A549 treated with DMSO at 1 μM for 4 hours (cell line): ENCODE data around the gene ZNF593. TPM values are rescaled to one million over a fixed set of nuclear protein-coding genes. Genes with fewer than 3 reads are reported as not detected.

Experiments
- total RNA-seq: library from RNA; stranded (reverse); fragments of 200-300 nt; extraction: Qiagen RNA extraction; gene quantifications from 5 replicates; pipeline ENCODE4 v1.2.3, GENCODE V29; 2022; ENCODE audit warnings: low read depth

Gene ZNF593
- total RNA-seq = 53.8 to 74.4 TPM (median 60.3 TPM) in 5 replicates

DNA sequence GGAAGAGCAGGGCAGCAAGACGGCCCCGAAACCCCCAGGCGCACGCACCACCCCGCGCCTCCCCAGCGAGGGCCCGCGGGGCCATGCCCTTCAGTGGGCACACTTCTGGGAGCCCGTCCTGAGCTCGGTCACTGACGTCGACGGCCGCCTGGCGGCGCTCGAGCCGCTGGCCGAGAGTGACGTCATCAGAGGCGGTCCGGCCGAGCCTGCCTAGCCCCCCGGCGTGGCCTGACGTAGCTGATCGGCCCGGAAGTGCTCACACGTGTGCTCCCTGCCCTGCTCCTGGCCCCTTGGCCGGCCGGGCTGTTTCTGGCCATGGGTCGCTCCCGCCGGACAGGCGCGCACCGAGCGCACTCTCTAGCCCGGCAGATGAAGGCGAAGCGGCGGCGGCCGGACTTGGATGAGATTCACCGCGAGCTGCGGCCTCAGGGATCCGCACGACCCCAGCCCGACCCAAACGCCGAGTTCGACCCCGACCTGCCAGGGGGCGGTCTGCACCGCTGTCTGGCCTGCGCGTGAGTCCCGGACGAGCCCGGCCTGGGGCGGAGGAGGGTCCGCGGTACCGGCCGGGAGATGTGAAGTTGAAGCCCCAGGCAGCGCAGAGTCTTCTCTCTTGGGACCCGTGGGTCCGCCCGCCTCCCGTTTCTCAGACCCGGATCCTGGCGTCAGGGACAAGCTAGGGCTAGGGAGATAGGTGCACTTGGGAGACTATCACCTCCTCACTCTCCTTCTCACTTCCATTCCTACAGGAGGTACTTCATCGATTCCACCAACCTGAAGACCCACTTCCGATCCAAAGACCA is at the start of gene ZNF593:
TSS of gene ZNF593 (plus strand) at position 240 of the 803 bp plus-strand sequence. CDS start at position 316, 76 bp downstream.

DNA sequence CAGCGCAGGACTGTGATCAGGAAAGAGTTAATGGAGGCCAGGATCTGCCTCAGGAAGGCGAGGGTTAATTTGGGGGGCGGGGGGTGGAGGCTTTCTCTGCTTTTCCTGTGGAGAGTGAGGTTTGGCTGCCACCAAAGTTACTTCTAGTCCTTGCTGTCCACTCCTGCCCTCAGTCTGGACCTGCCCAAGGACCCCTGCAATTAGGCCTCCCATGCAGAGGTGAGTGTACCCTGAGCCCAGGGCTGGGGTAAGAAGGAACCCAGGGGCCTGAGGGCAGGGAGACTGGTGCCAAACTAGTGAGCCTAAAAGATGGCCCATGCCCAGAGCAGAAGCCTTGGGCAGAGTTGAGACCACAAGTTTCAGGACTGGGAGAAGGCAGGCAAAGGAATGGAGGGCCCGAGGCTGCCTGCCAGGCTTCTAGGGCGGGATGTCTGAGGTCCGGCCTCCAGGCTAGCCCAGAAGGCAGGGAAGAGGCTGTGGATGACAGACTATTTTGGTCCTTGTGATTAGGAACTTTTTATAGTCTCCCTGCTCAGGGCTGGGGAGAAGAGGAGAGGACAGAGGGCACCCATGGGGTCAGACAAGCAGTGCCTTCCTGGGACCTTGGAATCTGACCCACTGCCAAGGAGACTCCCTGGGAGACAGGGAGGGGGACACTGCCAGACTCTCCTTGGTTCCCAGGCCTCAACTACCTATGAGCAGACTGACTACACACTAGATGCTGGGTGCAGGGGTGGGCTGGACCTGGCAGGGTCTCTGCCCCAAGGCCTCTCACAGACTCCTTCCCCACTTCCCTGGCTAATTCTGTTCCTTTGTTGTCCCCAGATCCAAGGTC is 10.6 kb upstream of the ZNF593 start, which contains the start of gene FAM110D:
TSS of gene FAM110D (plus strand) at position 172 of the 835 bp plus-strand sequence. CDS start 2,213 bp downstream, outside the sequence.

DNA sequence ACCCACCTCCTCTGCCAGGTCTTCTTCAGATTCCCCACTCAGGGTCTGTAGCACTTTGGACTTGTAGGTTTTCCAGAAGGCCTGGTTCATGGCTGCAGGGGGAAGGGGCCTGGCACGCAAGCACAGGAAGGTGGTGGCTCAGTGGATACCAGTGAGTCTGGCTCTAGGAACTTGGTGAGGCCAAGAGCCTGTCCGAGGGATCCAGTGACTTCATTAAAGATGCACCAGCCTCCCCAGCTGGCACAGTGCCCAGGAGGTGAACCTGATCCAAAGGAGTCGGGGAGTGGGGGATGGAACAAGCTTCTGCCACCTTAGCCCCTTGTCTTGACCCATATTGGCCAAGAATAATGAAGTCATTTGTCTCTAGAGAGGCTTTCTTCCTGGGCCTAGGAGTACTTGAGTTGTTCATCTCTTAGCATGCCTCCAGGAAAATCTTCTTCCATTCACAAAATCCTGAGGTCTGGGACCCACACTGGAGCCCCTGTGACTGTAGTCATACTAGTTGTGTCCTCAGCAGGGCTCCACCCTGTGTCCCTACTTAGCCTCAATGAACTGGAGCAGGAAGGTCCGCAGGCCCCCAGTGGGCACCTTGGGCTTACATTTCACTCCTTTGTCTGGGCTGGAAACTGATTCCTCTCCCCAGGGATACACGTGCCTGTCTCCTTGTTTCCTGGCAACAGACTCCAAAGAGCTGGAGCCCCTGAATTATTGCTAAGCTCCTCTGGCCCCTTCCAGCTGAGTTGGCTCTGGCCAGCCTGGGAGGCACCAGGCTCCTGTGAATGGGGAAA is 1.1 kb upstream of the ZNF593 start, which contains the start of gene C1orf232:
TSS of gene C1orf232 (minus strand) at position 554 of the 788 bp plus-strand sequence. CDS start at position 90, 464 bp downstream.

DNA sequence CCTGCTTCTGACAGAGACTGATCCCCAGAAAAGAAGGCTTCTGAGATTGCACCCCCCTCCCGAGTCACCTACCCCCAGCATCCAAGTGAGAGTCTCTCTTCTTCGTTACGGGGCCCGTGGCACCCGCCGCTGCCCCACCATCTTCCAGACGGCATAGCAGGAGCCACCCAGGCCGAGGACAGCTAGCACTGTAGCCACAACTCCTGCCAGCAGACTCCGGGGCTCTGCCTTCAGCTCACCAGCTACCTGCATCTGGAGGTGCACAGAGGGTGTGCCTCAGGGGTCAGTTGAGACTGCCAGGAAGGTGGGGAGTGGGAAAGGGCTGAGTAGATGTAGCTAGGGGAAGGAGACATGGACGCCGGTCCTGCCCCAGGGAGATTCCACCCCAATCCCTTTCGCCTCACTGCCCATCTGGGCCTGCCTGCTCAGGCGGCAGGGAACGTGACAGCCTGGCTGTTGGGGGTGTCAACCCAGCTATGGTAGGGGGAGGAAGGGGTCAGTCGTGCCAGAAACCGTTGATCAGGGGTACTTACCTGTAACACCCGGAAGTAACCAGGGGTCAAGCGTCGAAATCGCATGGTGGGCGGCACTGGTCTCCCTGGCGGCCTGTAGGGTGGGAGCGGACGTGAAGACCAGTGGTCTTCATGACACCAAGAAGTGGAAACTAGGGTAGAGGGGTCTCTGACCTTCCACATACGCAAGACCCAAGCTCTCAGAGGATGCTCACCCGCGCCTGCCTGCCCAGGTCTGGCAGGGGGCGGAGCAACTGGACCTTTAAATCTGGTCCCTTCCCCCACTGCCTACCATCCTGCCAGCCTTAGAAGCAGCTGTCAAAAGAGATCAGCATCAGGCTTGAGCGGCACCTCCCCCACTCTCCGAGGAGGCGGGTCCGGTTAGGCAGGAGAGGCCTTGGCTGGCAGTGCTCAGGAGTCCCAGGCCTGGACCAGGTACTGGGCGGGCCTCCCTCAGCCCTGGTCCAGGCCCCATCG is 1.7 kb downstream of the ZNF593 start, which contains the start of gene ZNF593OS:
TSS of gene ZNF593OS (minus strand) at position 749 of the 989 bp plus-strand sequence. CDS start at position 578, 171 bp downstream.

DNA sequence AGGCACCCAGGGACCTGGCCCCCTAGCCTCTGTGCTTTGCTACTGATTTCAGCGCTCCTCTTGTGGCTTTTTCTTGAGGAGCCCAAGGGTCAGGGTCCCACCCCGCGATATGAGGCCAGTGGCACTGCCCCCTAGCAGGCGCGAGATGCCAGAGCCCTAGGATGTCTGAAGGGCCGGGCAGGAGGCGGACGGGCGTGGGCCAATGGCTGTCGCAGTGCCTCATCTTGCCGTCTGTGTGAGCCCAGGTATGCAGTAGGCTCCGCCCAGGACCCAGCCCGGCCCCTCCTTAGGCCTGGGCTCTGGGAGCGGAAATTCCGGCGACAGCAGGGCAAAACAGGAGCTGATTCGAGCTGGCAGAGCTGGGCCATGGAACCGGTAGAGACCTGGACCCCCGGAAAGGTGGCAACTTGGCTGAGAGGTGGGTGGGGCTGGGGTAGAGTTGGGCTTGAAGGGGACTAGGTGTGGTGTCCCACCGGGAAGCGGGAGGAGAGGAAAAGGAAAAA is 7.5 kb downstream of the ZNF593 start, which contains the start of gene CNKSR1:
TSS of gene CNKSR1 (plus strand) at position 310 of the 503 bp plus-strand sequence. CDS start at position 367, 57 bp downstream.

DNA sequence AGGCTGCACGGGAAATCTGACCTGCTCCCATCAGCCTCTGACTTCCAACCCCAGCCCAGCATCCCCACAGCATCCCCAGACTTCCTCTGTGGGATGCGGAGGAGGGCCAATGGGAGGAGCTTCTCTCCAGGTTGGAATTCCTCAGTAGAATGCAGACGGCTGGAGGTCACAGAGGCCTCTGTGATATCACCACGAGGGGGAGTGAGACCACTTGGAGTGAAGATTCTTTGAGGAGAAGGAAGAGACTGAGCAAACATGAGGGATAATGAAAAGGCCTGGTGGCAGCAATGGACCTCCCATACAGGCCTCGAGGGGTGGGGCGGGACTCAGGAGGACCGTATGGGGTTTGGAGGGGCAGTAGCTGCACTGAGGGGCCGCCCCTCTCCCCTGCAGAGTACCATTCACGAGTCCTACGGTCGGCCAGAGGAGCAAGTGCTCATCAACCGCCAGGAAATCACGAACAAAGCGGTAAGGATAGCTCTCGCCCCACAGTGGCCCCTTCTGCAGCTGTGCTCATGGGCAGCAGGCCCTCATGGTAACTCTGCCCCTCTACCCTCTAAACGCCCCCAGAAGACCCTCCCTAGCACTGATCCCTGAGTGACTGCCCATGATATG is 20.8 kb downstream of the ZNF593 start, which contains the start of gene CATSPER4:
TSS of gene CATSPER4 (plus strand) at position 230 of the 615 bp plus-strand sequence. CDS start at position 256, 26 bp downstream.

Other genes starting within 250 kb of the ZNF593 start
- gene PAFAH2, start 171.8 kb upstream of the ZNF593 start, total RNA-seq = 7.3 to 9.8 TPM (median 8.0 TPM) in 5 replicates
- gene EXTL1, start 148.1 kb upstream of the ZNF593 start, total RNA-seq = 0.02 TPM in 1 of 5 replicates, not detected in the others
- 0.05 to 0.11 TPM (median 0.06 TPM) in 4 of 5 replicates, not detected in the other for gene SLC30A2, start 123.8 kb upstream of the ZNF593 start, total RNA-seq
- not detected in 5 replicates for gene TRIM63, start 102.3 kb upstream of the ZNF593 start, total RNA-seq
- 1.6 to 2.3 TPM (median 2.1 TPM) in 5 replicates for gene PDIK1L, start 58.1 kb upstream of the ZNF593 start, total RNA-seq
- 0.03 to 0.07 TPM (median 0.04 TPM) in 3 of 5 replicates, not detected in the others for gene FAM110D, start 10.8 kb upstream of the ZNF593 start, total RNA-seq
- gene C1orf232, start 945 bp upstream of the ZNF593 start, total RNA-seq = not detected in 5 replicates
- 0.07 to 0.78 TPM (median 0.21 TPM) in 4 of 5 replicates, not detected in the other for gene ZNF593OS, start 1.9 kb downstream of the ZNF593 start, total RNA-seq
- gene CNKSR1, start 7.6 kb downstream of the ZNF593 start, total RNA-seq = 0.21 to 0.76 TPM (median 0.29 TPM) in 5 replicates
- gene CATSPER4, start 20.7 kb downstream of the ZNF593 start, total RNA-seq = not detected in 5 replicates
- gene CEP85, start 64.3 kb downstream of the ZNF593 start, total RNA-seq = 13.6 to 15.5 TPM (median 15.2 TPM) in 5 replicates
- 113 to 158 TPM (median 154 TPM) in 5 replicates for gene SH3BGRL3, start 110.2 kb downstream of the ZNF593 start, total RNA-seq
- 12.5 to 18.4 TPM (median 15.7 TPM) in 5 replicates for gene UBXN11, start 136.7 kb downstream of the ZNF593 start, total RNA-seq
- gene CD52, start 148.1 kb downstream of the ZNF593 start, total RNA-seq = not detected in 5 replicates
- gene CRYBG2, start 184.2 kb downstream of the ZNF593 start, total RNA-seq = 1.5 to 2.3 TPM (median 1.7 TPM) in 5 replicates
- gene ZNF683, start 202.8 kb downstream of the ZNF593 start, total RNA-seq = not detected in 5 replicates
- gene LIN28A, start 240.9 kb downstream of the ZNF593 start, total RNA-seq = not detected in 5 replicates